HG03521 (cell line): ENCODE measurements around the gene SLC7A1.
"Not testable (repeated sequence)": the region's sequence is repeated elsewhere in the genome, so short reads cannot be mapped to it uniquely, and the experiment has no call there.

Experiments used
- ATAC-seq: cut with Tn5 transposase; IDR thresholded peaks from one replicate; pipeline ENCODE4 v1.9.1; 2021; ENCODE audit warnings: mild to moderate bottlenecking, moderate library complexity; ENCODE audit not compliant: unreplicated experiment

The SLC7A1 gene

DNA sequence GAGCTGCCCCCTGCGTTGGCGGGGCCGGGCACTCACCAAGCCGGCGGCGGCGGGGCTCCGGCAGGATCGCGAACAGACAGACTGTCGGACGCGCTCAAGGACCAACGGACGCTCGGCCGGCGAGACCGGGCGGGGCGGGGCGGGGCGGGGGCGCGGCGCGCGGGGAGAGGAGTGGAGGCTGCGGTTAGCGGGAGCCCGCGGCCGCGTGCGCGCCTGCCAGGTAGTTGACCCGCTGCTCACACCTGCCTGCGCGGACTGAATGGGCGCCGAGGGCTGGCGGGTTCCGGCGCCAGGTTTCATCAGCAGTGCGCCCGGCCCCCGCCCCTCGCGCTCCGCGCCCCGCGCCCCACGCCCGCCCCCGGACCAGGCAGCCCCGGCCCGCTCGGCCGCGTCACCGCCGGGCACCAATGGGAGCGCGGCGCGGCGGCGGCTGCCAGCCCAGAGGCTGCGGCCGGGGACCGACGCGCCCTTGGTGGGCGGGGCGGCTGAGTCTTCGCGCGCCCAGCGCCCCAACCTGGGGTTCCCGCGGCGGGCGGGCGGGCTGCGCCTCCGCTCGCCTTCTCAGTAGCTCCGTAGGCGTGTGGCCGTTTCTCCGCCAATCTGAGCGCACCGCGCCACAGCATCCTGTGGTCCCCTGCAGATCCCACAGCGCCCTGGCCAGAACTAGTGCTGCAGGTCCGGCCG lies at the start of gene SLC7A1:
SLC7A1 (minus strand) TSS at position 309 of the 684 bp plus-strand sequence. CDS start 59,500 bp downstream, outside the sequence.
- peak; percentile 82 for ATAC-seq

GRCh38 chr13:29640665-29641064 lies 45.2 kb upstream of the SLC7A1 start:
- ATAC-seq: no peak

- not testable (repeated sequence) for ATAC-seq
These were observed 41.3 kb upstream of the SLC7A1 start for GRCh38 chr13:29636831-29637230.

- no peak for ATAC-seq
These were observed 29.5 kb upstream of the SLC7A1 start for GRCh38 chr13:29624997-29625396.

DNA sequence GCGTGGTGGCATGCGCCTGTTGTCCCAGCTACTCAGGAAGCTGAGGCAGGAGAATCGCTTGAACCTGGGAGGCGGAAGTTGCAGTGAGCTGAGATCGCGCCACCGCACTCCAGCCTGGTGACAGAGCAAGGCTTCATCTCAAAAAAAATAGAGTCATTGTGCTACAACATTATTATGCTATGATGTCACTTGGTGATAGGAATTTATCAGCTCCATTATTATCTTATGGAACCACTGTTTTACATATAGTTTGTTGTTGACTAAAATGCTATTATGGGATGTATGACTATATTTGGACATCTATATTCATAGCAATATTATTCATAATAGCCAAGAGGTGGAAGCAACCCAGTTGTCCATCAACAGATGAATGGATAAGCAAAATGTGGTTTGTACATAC lies 26.4 kb upstream of the SLC7A1 start:
- ATAC-seq: no peak

GRCh38 chr13:29621051-29621800 lies 25.7 kb upstream of the SLC7A1 start:
- ATAC-seq: no peak

GRCh38 chr13:29619995-29620394 lies 24.5 kb upstream of the SLC7A1 start:
- no peak for ATAC-seq

GRCh38 chr13:29613101-29613500 lies 17.6 kb upstream of the SLC7A1 start:
- no peak for ATAC-seq

DNA sequence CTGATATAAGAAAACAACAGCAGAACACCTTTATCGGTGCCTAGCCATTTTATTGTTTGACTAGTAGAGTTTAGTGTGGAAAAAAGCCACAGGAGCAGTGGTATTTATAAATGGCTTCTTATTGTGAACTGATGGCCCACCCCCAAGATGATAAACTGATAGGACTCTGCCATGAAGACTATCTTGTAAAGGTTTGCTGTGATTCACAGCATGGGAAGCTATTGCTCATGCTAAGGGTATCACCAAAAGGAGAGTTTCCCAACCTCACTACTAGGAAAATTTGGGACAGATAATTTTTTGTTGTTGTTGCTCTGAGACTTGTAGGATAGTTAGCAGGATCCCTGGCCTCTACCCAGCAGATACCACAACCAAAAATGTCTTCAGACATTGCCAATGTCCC lies 12.0 kb upstream of the SLC7A1 start:
- no peak for ATAC-seq

DNA sequence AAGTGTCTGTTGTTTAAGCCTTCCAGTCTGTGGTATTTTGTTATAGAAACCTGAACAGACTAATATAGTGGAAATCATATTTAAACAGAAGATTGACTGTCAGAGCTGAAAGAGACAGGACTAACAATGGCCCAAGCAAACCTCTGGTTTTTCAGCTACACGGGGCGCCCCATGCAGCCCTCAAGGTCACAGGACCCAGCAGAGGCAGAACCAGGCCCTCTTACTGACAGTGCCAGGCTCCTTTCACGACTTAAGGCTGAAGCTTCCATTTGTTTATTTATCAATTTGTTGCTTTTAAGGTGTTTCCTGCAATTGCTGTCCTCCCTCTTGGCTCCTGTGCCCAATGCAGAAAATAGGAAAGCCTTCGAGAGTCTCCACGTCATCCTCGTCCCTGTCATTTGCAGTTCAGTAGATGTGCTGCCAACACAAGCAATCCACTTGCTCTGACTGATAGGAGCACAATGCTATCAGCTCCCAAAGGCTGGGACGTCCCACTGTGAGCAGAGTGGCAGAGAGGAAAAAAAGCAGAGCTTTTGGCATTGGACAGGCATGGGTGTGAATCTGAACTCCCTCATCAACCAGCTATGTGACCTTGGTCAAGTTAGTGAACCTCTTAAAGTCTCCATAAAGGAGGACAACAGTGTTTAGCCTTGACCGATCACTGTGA lies 10.5 kb upstream of the SLC7A1 start:
- no peak for ATAC-seq

GRCh38 chr13:29598321-29598720 lies 2.8 kb upstream of the SLC7A1 start:
- ATAC-seq: no peak

GRCh38 chr13:29597706-29598105 lies 2.2 kb upstream of the SLC7A1 start:
- ATAC-seq: no peak

DNA sequence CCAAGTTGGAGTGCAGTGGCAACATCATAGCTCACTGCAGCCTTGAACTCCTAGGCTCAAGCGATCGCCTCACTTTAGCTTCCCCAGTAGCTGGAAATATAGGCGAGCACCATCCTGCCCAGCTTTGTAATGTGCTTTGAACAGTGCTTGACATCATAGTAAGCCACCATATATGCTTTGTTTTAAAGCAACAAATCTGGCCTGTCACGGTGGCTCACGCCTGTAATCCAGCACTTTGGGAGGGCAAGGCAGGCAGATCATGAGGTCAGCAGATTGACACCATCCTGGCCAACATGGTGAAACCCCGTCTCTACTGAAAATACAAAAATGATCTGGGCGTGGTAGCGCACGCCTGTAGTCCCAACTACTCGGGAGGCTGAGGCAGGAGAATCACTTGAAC lies 1.8 kb upstream of the SLC7A1 start:
- no peak for ATAC-seq

DNA sequence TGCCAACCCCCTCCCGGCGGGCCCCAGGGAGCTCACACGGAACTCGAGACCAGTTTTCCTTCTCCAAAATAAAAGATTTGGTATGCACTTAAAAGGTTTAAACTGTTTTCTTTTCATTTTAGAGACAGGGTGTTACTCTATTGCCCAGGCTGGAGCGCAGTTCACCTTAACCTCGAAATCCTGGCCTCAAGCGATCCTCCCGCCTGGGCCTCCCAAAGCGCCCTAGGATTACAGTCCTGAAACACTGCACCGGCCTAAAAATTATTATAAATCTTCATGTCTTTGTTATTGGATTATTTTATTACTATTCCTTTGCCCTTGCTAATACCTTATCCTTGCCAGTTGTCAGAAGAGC lies 553 bp upstream of the SLC7A1 start:
- ATAC-seq: no peak

- ATAC-seq: peak; percentile 33
These were observed 643 bp downstream of the SLC7A1 start for GRCh38 chr13:29594710-29595379.

DNA sequence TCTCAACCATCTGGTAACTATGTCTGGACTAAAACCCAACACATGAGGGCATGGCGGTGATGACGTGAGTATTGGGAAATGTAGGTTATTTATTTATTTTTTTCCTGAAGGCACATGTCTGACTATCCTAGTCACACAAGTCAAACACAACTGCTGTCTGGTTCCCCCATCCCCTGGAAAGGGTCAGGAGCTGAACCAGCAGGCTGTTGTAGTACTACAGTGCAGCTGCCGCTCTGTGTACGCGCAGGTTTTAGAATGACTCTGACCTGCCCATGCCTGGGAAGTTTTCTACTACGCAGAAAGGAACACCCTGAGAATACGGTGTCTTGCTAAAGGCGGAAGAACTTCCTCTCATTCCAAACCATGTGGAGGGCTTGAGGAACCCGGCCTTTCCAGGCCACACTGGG lies 1.2 kb downstream of the SLC7A1 start:
- ATAC-seq: peak; percentile 17

DNA sequence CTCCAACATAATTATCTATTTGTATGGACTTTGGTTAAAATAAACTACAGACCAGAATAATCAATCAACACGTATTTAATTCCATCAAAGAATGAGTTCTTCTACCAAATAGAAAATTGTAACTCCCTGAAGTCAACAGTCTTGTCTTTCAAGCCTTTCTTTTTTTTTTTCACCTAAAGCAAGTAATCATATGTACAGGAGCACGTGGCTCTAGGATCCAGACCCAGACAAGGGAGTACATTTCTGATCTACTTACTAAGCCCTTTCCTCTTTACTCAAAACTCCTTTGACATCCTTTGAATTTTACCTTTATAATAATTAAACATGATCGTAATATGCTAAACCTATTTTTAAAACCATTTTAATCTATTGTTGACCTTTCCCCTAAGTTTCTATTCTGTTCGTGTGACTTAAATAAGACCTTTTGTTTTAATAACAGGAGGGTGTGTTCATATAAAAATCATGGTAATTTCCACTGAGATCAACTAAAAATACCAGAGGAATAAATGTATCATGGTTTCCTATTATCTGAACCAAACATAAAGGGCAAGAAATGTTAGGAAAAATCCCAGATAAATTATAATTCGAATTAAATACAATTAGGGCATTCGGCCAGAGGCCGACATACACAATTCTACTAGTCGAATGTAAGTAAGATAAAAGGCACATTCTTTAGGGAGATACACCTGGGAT lies 1.7 kb downstream of the SLC7A1 start:
- ATAC-seq: no peak

GRCh38 chr13:29591310-29591709 lies 4.2 kb downstream of the SLC7A1 start:
- ATAC-seq: no peak

DNA sequence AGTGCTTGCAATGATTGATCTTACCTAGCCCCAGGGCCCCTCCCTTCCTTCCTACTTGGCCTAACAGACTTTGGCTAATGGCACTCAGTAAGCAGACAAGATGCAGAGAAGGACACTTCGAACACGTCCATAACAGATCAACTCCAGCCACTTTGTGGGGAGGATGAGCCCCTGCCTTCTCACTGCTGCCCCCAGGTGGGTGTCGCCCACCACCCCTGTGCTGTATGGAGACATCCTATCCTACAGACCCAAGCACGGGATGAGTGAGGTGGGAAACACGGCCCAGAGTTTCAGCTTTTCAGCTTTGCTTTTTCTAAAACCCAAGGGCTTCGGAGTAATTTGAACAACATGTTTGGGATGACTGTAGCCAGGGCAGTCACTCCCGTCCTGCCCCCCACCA lies 5.5 kb downstream of the SLC7A1 start:
- ATAC-seq: no peak

DNA sequence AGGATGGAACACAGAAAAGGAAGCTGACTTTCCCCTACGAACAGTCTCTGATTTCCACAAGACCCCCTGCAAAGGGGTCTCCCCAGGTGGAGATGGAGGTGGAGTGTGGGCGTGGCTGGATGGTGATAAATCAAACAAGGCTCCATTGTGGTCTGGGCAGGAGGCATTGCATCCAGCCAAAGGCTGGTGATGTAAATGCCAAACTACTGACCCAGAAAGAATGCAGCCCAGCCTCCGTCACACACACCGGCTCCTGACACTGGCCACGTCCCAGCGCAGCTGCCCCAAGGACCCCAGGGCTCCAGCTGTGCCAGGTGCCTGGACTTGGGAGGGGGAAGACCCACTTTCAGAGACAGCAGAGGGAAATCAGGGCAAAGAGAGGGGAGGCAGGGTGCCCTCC lies 6.3 kb downstream of the SLC7A1 start:
- no peak for ATAC-seq

DNA sequence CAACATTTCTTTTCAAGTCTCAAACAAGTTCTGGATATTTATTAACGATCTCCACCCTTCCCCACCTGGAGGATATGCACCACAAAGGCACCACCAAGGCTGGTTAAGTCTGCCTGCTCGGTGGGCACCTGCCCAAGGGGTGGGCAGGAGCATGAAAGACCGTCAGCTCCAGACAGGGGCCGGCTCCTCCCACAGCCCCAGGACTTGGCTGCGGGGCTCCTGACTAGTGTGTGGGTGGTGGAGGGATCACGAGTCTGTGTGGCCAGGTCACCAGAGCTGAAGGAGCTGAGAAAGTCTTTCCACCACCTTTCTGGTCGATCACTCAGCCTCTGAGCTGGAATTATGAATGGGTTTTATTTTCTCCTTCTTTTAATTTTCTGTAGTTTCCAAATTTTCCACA lies 7.8 kb downstream of the SLC7A1 start:
- no peak for ATAC-seq
